Osteocyte (in vitro differentiated cells): ENCODE measurements around the gene SLC12A3. TPM values are rescaled to one million over a fixed set of nuclear protein-coding genes. Genes with fewer than 3 reads are reported as not detected.

Experiments used
- DNase-seq: peaks from one replicate; pipeline ENCODE4 v3.0.0; 2021; ENCODE audit warnings: mixed read lengths; ENCODE audit not compliant: unreplicated experiment; ENCODE audit errors: extremely low spot score
- H3K27ac Mint-ChIP-seq: one replicate; pipeline ENCODE4 v1.8.0; 2021; ENCODE audit warnings: mild to moderate bottlenecking, mixed read lengths; ENCODE audit not compliant: unreplicated experiment
- H3K27me3 Mint-ChIP-seq: one replicate; pipeline ENCODE4 v1.8.0; 2021; ENCODE audit warnings: mixed read lengths; ENCODE audit not compliant: unreplicated experiment
- H3K36me3 Mint-ChIP-seq: one replicate; pipeline ENCODE4 v1.8.0; 2021; ENCODE audit warnings: mixed read lengths; ENCODE audit not compliant: unreplicated experiment
- H3K4me1 Mint-ChIP-seq: one replicate; pipeline ENCODE4 v1.8.0; 2021; ENCODE audit warnings: mixed read lengths; ENCODE audit not compliant: unreplicated experiment
- H3K4me3 Mint-ChIP-seq: one replicate; pipeline ENCODE4 v1.8.0; 2021; ENCODE audit warnings: mild to moderate bottlenecking, moderate library complexity, mixed read lengths; ENCODE audit not compliant: unreplicated experiment
- H3K9me3 Mint-ChIP-seq: one replicate; pipeline ENCODE4 v1.8.0; 2021; ENCODE audit warnings: mixed read lengths; ENCODE audit not compliant: unreplicated experiment
- total RNA-seq: library from RNA; stranded (reverse); gene quantifications from 2 replicates; pipeline ENCODE4 v1.2.1, GENCODE V29; 2021
- TF ChIP-seq, protein P1 (sequence below): fragments of 200-600 bp; sonication (generic); IDR thresholded peaks from 2 replicates; pipeline ENCODE4 v1.5.0; 2021; ENCODE audit warnings: antibody characterized with exemption, mild to moderate bottlenecking, moderate library complexity

SLC12A3 gene
- total RNA-seq, 1 donor from 2014 or later = not detected

DNA sequence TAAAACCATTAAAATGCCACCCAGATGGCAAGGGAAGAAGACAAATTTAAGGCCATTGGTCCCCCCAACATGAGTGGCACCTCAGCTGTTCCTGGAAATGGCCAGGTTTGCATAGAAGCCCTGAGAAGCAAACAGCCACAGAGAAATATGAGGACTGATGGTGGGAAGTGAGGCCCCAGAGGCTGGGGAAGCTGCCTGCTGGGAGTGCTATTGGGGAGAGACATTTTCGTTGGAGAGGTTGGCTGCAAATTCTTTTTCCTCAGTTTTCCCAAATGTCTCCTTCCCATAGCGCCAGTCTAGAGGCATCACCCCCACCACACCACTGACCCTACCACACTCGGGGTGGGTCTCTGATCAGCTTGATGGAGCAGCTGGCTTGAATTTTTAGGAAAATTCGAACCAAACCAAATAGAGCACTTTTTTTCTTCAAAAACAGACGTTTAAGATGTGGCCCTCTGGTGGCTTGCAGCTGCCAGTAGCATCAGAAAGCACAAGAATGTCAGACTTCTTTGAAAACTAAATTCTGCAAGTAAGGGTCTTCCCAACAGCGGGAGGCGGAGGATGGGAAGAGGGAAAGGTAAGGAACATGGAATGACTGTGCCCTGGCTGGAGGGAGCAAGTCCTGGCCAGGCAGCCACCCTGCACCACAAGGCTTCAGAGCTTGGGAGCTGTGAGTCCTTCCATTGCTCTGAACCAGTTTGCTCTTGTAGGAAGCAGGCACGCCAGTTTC is 13.2 kb upstream of the SLC12A3 start:
- H3K27me3 Mint-ChIP-seq = no peaks in the 10 kb centered on the region
- H3K4me3 Mint-ChIP-seq = no peak overlapping the region
- DNase-seq = no peak
- peaks cover under 1% of the 10 kb centered on the region for H3K36me3 Mint-ChIP-seq
- H3K4me1 Mint-ChIP-seq = peaks cover 58% of the 10 kb centered on the region
- TF ChIP-seq, protein P1, sequence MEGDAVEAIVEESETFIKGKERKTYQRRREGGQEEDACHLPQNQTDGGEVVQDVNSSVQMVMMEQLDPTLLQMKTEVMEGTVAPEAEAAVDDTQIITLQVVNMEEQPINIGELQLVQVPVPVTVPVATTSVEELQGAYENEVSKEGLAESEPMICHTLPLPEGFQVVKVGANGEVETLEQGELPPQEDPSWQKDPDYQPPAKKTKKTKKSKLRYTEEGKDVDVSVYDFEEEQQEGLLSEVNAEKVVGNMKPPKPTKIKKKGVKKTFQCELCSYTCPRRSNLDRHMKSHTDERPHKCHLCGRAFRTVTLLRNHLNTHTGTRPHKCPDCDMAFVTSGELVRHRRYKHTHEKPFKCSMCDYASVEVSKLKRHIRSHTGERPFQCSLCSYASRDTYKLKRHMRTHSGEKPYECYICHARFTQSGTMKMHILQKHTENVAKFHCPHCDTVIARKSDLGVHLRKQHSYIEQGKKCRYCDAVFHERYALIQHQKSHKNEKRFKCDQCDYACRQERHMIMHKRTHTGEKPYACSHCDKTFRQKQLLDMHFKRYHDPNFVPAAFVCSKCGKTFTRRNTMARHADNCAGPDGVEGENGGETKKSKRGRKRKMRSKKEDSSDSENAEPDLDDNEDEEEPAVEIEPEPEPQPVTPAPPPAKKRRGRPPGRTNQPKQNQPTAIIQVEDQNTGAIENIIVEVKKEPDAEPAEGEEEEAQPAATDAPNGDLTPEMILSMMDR = peak; percentile 74
- H3K9me3 Mint-ChIP-seq = no peaks in the 10 kb centered on the region
- H3K27ac Mint-ChIP-seq = peak overlapping the region; percentile 92

- H3K9me3 Mint-ChIP-seq = no peaks in the 10 kb centered on the region
- DNase-seq = no peak
- peak overlapping the region; percentile 92 for H3K27ac Mint-ChIP-seq
- H3K4me1 Mint-ChIP-seq = peaks cover 52% of the 10 kb centered on the region
- H3K27me3 Mint-ChIP-seq = no peaks in the 10 kb centered on the region
- no peaks in the 10 kb centered on the region for H3K36me3 Mint-ChIP-seq
- TF ChIP-seq, protein P1 = no peak
- H3K4me3 Mint-ChIP-seq = no peak overlapping the region
Measured at GRCh38 chr16:56852401-56852730, 12.6 kb upstream of the SLC12A3 start.

DNA sequence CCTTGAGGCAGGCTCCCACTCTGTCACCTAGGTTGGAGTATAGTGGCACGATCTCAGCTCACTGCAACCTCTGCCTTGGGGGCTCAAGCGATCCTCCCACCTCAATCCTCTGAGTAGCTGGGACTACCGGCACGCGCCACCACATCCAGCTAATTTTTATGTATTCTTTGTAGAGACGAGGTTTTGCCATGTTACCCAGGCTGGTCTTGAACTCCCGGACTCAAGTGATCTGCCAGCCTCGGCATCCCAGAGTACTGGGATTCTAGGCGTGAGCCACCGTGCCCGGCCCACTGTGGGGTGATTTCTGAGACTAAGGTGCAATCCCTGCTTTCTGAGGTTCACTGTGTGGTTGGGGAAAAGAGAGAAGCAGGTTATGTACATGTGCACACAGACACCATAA is 12.0 kb upstream of the SLC12A3 start:
- Mint-ChIP-seq H3K9me3 (no peaks in the 10 kb centered on the region), H3K4me1 (peaks cover 46% of the 10 kb centered on the region), H3K4me3 (no peak overlapping the region), H3K27me3 (no peaks in the 10 kb centered on the region), H3K36me3 (no peaks in the 10 kb centered on the region), H3K27ac (no peak overlapping the region)
- TF ChIP-seq, protein P1 = no peak
- DNase-seq = no peak

GRCh38 chr16:56855201-56855600 is 9.8 kb upstream of the SLC12A3 start:
- TF ChIP-seq, protein P1 = no peak

DNA sequence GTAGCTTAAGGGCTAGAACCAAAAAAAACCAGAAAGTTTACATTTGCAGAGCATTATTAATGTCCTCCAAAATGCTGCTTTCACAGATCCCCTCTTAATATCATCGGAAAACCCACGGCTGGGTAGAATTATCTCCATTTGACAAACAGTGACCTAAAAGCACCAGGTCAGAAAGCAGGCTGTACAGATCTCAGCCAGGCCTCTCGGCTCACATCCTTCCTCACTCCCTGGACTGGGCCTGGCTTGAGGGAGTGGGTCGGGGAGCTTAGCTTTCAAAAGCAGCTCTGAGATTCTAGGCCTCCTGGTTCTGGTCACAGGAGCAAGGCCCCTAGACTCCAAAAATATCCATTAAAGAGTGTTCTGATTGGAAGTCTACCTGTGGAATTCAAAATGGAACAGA is 9.1 kb upstream of the SLC12A3 start:
- H3K4me3 Mint-ChIP-seq = no peak overlapping the region
- H3K27me3 Mint-ChIP-seq = no peaks in the 10 kb centered on the region
- no peak overlapping the region for H3K27ac Mint-ChIP-seq

More at GRCh38 chr16:56855201-56855600, 9.8 kb upstream of the SLC12A3 start:
- Mint-ChIP-seq H3K36me3 (no peaks in the 10 kb centered on the region), H3K4me3 (no peak overlapping the region), H3K27ac (no peak overlapping the region), H3K27me3 (no peaks in the 10 kb centered on the region), H3K9me3 (no peaks in the 10 kb centered on the region), H3K4me1 (peaks cover 30% of the 10 kb centered on the region)
- DNase-seq = no peak

More for the DNA sequence above, 9.1 kb upstream of the SLC12A3 start:
- DNase-seq = no peak
- no peaks in the 10 kb centered on the region for H3K9me3 Mint-ChIP-seq
- H3K4me1 Mint-ChIP-seq = peaks cover 30% of the 10 kb centered on the region
- TF ChIP-seq, protein P1 = no peak
- H3K36me3 Mint-ChIP-seq = no peaks in the 10 kb centered on the region
